Measurements from ENCODE around the gene OR52K2. TPM values are rescaled to one million over a fixed set of nuclear protein-coding genes. Genes with fewer than 3 reads are reported as not detected.
A peak's percentile ranks its signal among the peaks of the same experiment; 100 is the strongest.
"Not testable (repeated sequence)": the region's sequence is repeated elsewhere in the genome, so short reads cannot be mapped to it uniquely, and the experiment has no call there.

Gene OR52K2
- total RNA-seq, 1 donor from 2014 or later, result not detected

GRCh38 chr11:4481240-4481582, 32.1 kb downstream of the OR52K2 start:
- DNase-seq, result no peak

- DNase-seq, result no peak
These were observed 33.4 kb downstream of the OR52K2 start, which contains the start of gene OR52K1 for GRCh38 chr11:4482445-4482844. Gene OR52K1, plus strand, starts transcription at chr11:4482646. Its CDS starts 6,255 bp downstream, at chr11:4488901.

DNA sequence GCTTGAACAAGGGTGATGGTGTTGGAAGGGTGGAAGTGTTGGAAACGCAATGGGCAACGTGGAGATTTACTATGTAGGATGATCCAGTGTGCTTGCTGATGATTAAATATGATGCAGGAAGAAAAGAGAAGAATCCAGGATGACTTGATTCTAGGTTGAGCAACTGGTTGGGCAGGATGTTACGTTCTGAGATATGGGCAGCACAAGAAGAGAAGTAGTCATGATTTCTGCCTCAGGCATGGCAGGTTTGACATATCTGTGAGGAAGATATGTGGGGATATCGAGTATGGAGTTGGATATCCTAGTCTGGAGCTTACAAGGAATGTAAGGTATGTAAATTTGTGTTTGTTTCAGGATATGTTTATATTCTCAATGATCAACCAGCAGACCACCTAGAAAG, 35.2 kb downstream of the OR52K2 start:
- no peak for DNase-seq

- not testable (repeated sequence) for DNase-seq
These were observed 42.3 kb downstream of the OR52K2 start for GRCh38 chr11:4491405-4491804.

GRCh38 chr11:4491878-4492606, 42.9 kb downstream of the OR52K2 start:
- DNase-seq, result no peak

DNA sequence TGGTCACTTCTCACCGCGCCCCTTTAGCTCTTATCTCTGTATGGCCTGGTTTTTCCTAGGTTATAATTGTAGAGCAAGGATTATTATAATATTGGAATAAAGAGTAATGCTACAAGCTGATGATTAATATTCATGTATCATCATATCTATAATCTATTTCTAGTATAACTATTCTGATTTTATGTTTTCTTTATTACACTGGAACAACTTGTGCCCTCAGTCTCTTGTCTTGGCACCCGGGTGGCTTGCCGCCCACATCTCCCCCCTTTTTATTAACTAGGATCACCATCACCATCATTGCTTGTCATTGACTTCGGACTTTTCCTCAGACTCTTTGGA, 44.4 kb downstream of the OR52K2 start:
- no peak for DNase-seq

GRCh38 chr11:4495487-4495886, 46.4 kb downstream of the OR52K2 start:
- peak; percentile 2 for DNase-seq

DNA sequence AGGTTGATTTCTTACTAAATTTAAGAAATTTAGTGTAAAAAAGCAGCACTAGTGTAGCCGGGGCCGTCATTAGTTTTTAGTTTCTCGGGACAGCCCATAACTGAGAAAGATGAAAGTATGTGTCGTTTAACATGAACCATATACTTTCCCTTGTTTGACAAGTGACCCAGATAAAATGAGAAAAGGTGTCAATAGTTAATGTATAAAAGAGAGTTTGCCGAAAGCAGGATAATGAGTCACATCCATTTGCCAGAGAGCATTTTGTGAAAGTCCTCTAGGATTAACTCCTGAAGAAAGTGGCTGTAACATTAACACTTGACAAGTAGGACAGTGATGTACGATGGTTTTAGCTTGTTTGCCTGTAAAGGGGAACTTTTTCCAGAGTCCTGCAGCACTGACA, 46.9 kb downstream of the OR52K2 start:
- no peak for DNase-seq

DNA sequence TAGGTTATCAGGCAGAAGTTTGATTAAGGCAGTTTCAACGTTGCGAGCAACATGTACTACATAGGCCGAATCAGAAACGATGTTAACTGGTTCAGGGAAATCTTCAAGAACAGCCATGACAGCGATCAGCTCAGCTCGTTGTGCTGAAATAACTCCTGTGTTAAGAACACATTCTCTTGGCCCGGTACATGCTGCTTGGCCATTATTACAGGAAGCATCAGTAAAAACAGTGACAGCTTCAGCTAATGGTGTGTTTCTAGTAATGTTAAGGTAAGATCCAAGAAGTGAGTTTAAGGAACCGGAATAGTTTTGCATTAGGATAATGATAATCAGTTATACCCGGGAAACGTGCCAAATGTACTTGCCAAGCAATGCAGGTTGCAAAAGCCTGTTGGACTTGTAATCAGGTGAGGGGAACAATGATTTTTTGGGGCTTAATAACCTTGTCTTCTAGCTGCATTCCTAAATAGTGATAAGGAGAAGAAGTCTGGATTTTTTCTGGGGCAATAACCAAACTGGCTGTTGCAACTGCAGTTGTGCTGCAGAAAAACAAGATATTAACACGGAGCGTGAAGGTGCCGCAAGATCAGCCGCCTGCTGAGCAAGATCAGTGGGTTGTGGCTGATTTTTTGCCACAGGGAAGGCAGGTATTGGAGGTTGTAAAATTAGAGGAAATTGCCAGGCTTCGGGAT, 47.6 kb downstream of the OR52K2 start:
- DNase-seq, result no peak

Other genes with a start within 250 kb of the OR52K2 start
- gene OR52B4, start 80.9 kb upstream of the OR52K2 start, total RNA-seq, result not detected in 2 replicates
- gene TRIM21, start 55.6 kb upstream of the OR52K2 start, total RNA-seq, result 34.9 and 44.2 TPM in 2 replicates
- not detected in 2 replicates for gene OR52K1, start 33.4 kb downstream of the OR52K2 start, total RNA-seq
- not detected in 2 replicates for gene OR52M1, start 95.9 kb downstream of the OR52K2 start, total RNA-seq
- gene OR52I2, start 132.4 kb downstream of the OR52K2 start, total RNA-seq, result not detected in 2 replicates
- not detected in 2 replicates for gene OR52I1, start 144.7 kb downstream of the OR52K2 start, total RNA-seq
- gene TRIM68, start 158.9 kb downstream of the OR52K2 start, total RNA-seq, result 11.8 and 13.1 TPM in 2 replicates
- gene OR51D1, start 188.2 kb downstream of the OR52K2 start, total RNA-seq, result not detected in 2 replicates
- gene OR51E1, start 194.7 kb downstream of the OR52K2 start, total RNA-seq, result not detected in 2 replicates
- not detected in 2 replicates for gene OR51E2, start 248.6 kb downstream of the OR52K2 start, total RNA-seq

All from dermis blood vessel endothelial cell (primary cell).